B cell (primary cell): ENCODE measurements around the gene ALOXE3. TPM values are rescaled to one million over a fixed set of nuclear protein-coding genes. Genes with fewer than 3 reads are reported as not detected.

Experiments used
- ATAC-seq: fragments of 200-7000 bp; cut with Tn5 transposase; one replicate; pipeline ENCODE4 v1.10.0; 2021; ENCODE audit warnings: low read depth, mild to moderate bottlenecking, moderate number of reproducible peaks, moderate library complexity
- CTCF ChIA-PET: fragments of 350-600 bp; sonication (Branson Sonifier 250); formaldehyde crosslinking; loops from one replicate; lab custom pipeline; 2021; ENCODE audit warnings: antibody characterized with exemption, inconsistent platforms; lab: Charles Lee
- POLR2A ChIA-PET: fragments of 350-600 bp; sonication (Branson Sonifier 250); formaldehyde crosslinking; loops from one replicate; lab custom pipeline; 2021; ENCODE audit warnings: antibody characterized with exemption; lab: Charles Lee
- DNase-seq: peaks from one replicate; pipeline ENCODE4 v3.0.0; 2013
- H2AFZ ChIP-seq: 2 replicates; pipeline ENCODE4 v1.6.1; 2012; ENCODE audit warnings: mild to moderate bottlenecking, low read depth, low read length; ENCODE audit not compliant: insufficient read depth, poor library complexity, severe bottlenecking
- H3K27ac ChIP-seq, 2 donors: 1 replicate in 1 of 2; 2 replicates in 1 of 2; pipeline ENCODE4 v1.5.1; 2012 to 2013; ENCODE audit warnings: low read length in 2 of 2, mild to moderate bottlenecking in 2 of 2, moderate library complexity in 1 of 2
- H3K27me3 ChIP-seq, 4 experiments: fragments of 200-600 bp in 1 of 4; sonication (generic) in 1 of 4; replicated peaks in 1 of 4; 1 replicate in 2 of 4; 2 replicates in 2 of 4; pipeline versions ENCODE4 v1.6.1 to v1.7.0; 2013 to 2016; ENCODE audit warnings: low read length in 3 of 4, mild to moderate bottlenecking in 2 of 4, mixed read lengths in 1 of 4, moderate library complexity in 1 of 4; ENCODE audit not compliant: insufficient read depth in 4 of 4, control insufficient read depth in 3 of 4; ENCODE audit errors: control extremely low read depth in 1 of 4
- H3K36me3 ChIP-seq, 2 experiments: replicated peaks in 1 of 2; 1 replicate in 1 of 2; 2 replicates in 1 of 2; pipeline versions ENCODE4 v1.6.1 to v1.7.1; 2013; ENCODE audit warnings: low read length in 1 of 2; ENCODE audit not compliant: insufficient read depth in 2 of 2, control insufficient read depth in 1 of 2; ENCODE audit errors: control extremely low read depth in 1 of 2, extremely low read depth in 1 of 2
- H3K4me1 ChIP-seq, 2 donors: fragments of 200-600 bp in 1 of 2; sonication (generic) in 1 of 2; 1 replicate in 1 of 2; 2 replicates in 1 of 2; pipeline versions ENCODE4 v1.5.1 to v1.6.1; 2013 to 2017; ENCODE audit warnings: low read length in 2 of 2; ENCODE audit not compliant: control insufficient read depth in 2 of 2, insufficient read depth in 2 of 2
- H3K4me2 ChIP-seq: replicated peaks from 2 replicates; pipeline ENCODE3; 2012; ENCODE audit warnings: mild to moderate bottlenecking, low read depth, low read length; ENCODE audit not compliant: poor library complexity, severe bottlenecking
- H3K4me3 ChIP-seq, 5 experiments: fragments of 200-600 bp in 1 of 5; sonication (generic) in 1 of 5; 1 replicate in 3 of 5; 2 replicates in 2 of 5; pipeline versions ENCODE4 v1.5.1 to v1.7.0; 2011 to 2016; ENCODE audit warnings: low read length in 4 of 5, mild to moderate bottlenecking in 4 of 5, low read depth in 2 of 5, control low read depth in 1 of 5, moderate library complexity in 1 of 5; ENCODE audit not compliant: insufficient read depth in 1 of 5; ENCODE audit errors: control extremely low read depth in 1 of 5, extremely low read depth in 1 of 5
- H3K79me2 ChIP-seq: fragments of 200-600 bp; sonication (generic); one replicate; pipeline ENCODE4 v1.6.0; 2016; ENCODE audit warnings: low read length; ENCODE audit not compliant: control insufficient read depth, insufficient read depth
- H3K9ac ChIP-seq: fragments of 200-600 bp; sonication (generic); 2 replicates; pipeline ENCODE4 v1.6.1; 2017; ENCODE audit warnings: mild to moderate bottlenecking, low read length, moderate library complexity
- H3K9me3 ChIP-seq, 3 donors: one replicate each; pipeline versions ENCODE4 v1.6.1 to v1.7.1; 2013; ENCODE audit warnings: low read length in 2 of 3; ENCODE audit not compliant: control insufficient read depth in 2 of 3, insufficient read depth in 1 of 3; ENCODE audit errors: control extremely low read depth in 1 of 3
- H4K20me1 ChIP-seq: 2 replicates; pipeline ENCODE4 v1.6.0; 2012; ENCODE audit warnings: mild to moderate bottlenecking, low read length; ENCODE audit not compliant: insufficient read depth, control insufficient read depth, poor library complexity, severe bottlenecking
- H3K27ac Mint-ChIP-seq: one replicate; pipeline ENCODE4 v1.8.0; 2021; ENCODE audit warnings: mixed read lengths
- H3K27me3 Mint-ChIP-seq: one replicate; pipeline ENCODE4 v1.8.0; 2021; ENCODE audit warnings: mixed read lengths
- H3K4me1 Mint-ChIP-seq: one replicate; pipeline ENCODE4 v1.8.0; 2021; ENCODE audit warnings: mixed read lengths
- H3K4me3 Mint-ChIP-seq: one replicate; pipeline ENCODE4 v1.8.0; 2021; ENCODE audit warnings: mixed read lengths
- H3K9me3 Mint-ChIP-seq: one replicate; pipeline ENCODE4 v1.8.0; 2022; ENCODE audit warnings: mixed read lengths; ENCODE audit not compliant: insufficient read depth
- EZH2 ChIP-seq: IDR thresholded peaks from 2 replicates; pipeline ENCODE4 v1.6.1; 2012; ENCODE audit warnings: borderline replicate concordance, low read depth, mild to moderate bottlenecking, moderate library complexity, low read length; ENCODE audit not compliant: insufficient read depth, poor library complexity, severe bottlenecking
- WGBS: methylation state at CpG from one replicate; pipeline ENCODE4 v1.1.5; 2013; ENCODE audit warnings: missing lambda C conversion rate; ENCODE audit not compliant: insufficient coverage; 5-methylcytosine and 5-hydroxymethylcytosine counted together
- intact Hi-C: fragments of 100-400 bp; cut with micrococcal nuclease; formaldehyde crosslinking; loops from one replicate; pipeline ENCODE4 v1.10.0; 2022
- polyA plus RNA-seq: library from polyadenylated mRNA; depleted of rRNA; stranded (reverse); fragments of >200 nt; gene quantifications from 2 replicates; pipeline ENCODE4 v1.2.3, GENCODE V29; 2012
- total RNA-seq, 2 donors: library from RNA; stranded (reverse); fragments of 120-200 nt in 1 of 2; gene quantifications; 1 replicate in 1 of 2; 2 replicates in 1 of 2; pipeline versions ENCODE4 v1.2.3 to v1.2.4, GENCODE V29; 2013 to 2022
- TF ChIP-seq, protein P1 (sequence below): fragments of 200-600 bp; IDR thresholded peaks from one replicate; pipeline ENCODE4 v1.8.0; 2022; ENCODE audit warnings: antibody characterized with exemption, mild to moderate bottlenecking

ALOXE3 gene
- total and polyA plus RNA-seq, 2 donors (not counting 1 experiment from before 2014, with no cell fraction given), result 0.04 TPM; not detected in 1

DNA sequence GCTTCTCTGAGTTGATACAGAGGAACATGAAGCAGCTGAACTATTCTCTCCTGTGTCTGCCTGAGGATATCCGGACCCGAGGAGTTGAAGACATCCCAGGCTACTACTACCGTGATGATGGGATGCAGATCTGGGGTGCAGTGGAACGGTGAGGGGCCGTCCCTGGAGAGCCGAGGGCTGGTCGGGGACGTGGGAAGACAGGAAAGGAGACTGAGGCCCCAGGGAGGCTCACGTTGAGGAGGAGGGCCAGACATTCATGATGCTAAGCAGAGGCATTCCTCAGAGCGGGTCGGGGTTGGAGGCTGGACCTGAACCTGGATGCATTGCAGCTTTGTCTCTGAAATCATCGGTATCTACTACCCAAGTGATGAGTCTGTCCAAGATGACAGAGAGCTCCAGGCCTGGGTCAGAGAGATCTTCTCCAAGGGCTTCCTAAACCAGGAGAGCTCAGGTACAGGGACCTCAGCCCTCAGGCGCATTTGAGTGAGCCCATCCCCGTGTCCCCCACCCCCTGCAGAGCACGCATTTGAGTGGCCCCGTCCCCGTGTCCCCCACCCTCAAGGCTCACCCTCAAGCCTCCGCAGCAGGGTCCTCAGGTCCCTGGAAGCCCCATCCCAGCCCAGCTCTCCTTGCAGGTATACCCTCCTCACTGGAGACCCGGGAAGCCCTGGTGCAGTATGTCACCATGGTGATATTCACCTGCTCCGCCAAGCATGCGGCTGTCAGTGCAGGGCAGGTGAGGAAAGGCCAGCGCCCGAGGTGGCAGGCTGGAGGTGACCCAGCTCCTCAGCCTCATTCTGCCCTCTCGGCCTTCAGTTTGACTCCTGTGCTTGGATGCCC is 71.2 kb downstream of the ALOXE3 start:
- H3K9me3 ChIP-seq, result no peaks in the 10 kb centered on the region
- H2AFZ ChIP-seq, result no peak overlapping the region
- Mint-ChIP-seq H3K27me3 (peaks cover 20% of the 10 kb centered on the region), H3K9me3 (no peaks in the 10 kb centered on the region), H3K27ac (no peak overlapping the region), H3K4me1 (no peaks in the 10 kb centered on the region), H3K4me3 (no peak overlapping the region)
- DNase-seq, result peak; percentile 4
- ChIA-PET POLR2A (no interaction called here), CTCF (interaction anchor here (0.6 to 1.1 kb wide), 3 partner anchors 10 to 57 kb away, joined by 3 to 4 read pairs (median 3); no protein-coding TSS in a partner anchor)
- H3K4me2 ChIP-seq, result no peak overlapping the region
- H3K4me3 ChIP-seq, result no peak overlapping the region
- no peak overlapping the region for H3K9ac ChIP-seq
- no peaks in the 10 kb centered on the region for H3K4me1 ChIP-seq
- H3K27ac ChIP-seq, result no peak overlapping the region
- 87% methylated on average over 24 of the region's 24 CpGs for WGBS
- no peaks in the 10 kb centered on the region for H4K20me1 ChIP-seq
- no peaks in the 10 kb centered on the region for H3K36me3 ChIP-seq
- TF ChIP-seq EZH2, result no peak
- TF ChIP-seq, protein P1, sequence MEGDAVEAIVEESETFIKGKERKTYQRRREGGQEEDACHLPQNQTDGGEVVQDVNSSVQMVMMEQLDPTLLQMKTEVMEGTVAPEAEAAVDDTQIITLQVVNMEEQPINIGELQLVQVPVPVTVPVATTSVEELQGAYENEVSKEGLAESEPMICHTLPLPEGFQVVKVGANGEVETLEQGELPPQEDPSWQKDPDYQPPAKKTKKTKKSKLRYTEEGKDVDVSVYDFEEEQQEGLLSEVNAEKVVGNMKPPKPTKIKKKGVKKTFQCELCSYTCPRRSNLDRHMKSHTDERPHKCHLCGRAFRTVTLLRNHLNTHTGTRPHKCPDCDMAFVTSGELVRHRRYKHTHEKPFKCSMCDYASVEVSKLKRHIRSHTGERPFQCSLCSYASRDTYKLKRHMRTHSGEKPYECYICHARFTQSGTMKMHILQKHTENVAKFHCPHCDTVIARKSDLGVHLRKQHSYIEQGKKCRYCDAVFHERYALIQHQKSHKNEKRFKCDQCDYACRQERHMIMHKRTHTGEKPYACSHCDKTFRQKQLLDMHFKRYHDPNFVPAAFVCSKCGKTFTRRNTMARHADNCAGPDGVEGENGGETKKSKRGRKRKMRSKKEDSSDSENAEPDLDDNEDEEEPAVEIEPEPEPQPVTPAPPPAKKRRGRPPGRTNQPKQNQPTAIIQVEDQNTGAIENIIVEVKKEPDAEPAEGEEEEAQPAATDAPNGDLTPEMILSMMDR, result no peak
- no peak for ATAC-seq
- intact Hi-C loops, result no loop called here
- H3K27me3 ChIP-seq, result no peaks in the 10 kb centered on the region
- H3K79me2 ChIP-seq, result no peaks in the 10 kb centered on the region

DNA sequence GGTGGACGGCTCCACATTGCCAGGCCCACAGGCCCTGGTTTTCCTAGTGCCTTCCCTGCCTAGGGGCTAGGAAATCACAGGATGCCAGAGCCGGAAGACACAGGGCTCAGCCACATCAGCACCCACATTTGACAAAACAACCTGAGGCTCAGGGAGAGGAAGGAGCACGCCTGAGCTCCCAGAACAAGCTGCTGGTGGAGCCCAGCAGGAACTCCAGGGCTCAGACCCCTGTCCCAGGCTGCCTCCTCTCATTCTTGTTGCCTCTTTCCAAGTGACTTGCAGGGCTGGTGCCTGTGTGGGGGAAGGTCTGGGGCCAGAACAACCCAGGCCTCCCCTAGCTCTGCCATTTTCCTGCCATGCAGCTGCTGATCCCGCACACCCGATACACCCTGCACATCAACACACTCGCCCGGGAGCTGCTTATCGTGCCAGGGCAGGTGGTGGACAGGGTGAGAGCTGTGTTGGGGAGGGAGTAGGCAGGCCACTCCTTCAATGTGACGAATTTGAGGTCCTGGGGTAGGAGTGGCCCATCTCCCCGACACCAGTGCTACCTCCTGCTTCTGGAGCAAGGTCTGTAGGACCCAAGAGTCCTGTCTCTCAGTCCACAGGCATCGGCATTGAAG is 71.9 kb downstream of the ALOXE3 start:
- 94% methylated on average over 6 of the region's 11 CpGs for WGBS
- CTCF ChIA-PET, result no interaction called here
- Mint-ChIP-seq H3K27ac (no peak overlapping the region), H3K4me1 (no peaks in the 10 kb centered on the region), H3K9me3 (no peaks in the 10 kb centered on the region), H3K27me3 (peaks cover 23% of the 10 kb centered on the region), H3K4me3 (no peak overlapping the region)
- Histone ChIP-seq H3K27me3 (peaks cover 0 to 3% (median 0%) of the 10 kb centered on the region in 4 experiments), H3K27ac (no peak overlapping the region), H2AFZ (no peak overlapping the region), H3K4me3 (no peak overlapping the region), H3K36me3 (no peaks in the 10 kb centered on the region), H4K20me1 (no peaks in the 10 kb centered on the region), H3K9ac (no peak overlapping the region), H3K9me3 (no peaks in the 10 kb centered on the region), H3K4me2 (no peak overlapping the region), H3K4me1 (no peaks in the 10 kb centered on the region), H3K79me2 (no peaks in the 10 kb centered on the region)
- ATAC-seq (no peak), DNase-seq (no peak)
- POLR2A ChIA-PET, result no interaction called here
- intact Hi-C loops, result no loop called here
- TF ChIP-seq, protein P1, result no peak
- TF ChIP-seq EZH2, result no peak
